ENCODE measurements around the gene CCDC7. TPM values are rescaled to one million over a fixed set of nuclear protein-coding genes. Genes with fewer than 3 reads are reported as not detected.
"Not testable (repeated sequence)": the region's sequence is repeated elsewhere in the genome, so short reads cannot be mapped to it uniquely, and the experiment has no call there.

CCDC7 gene
- polyA plus RNA-seq, 1 donor, result 2.5 TPM

GRCh38 chr10:32893916-32894664, 448.1 kb downstream of the CCDC7 start:
- no peak for DNase-seq
- no peaks in the 10 kb centered on the region for H3K9me3 ChIP-seq (ENCODE audit: control insufficient read depth, low read depth, low read length)
- H3K36me3 ChIP-seq (ENCODE audit: control insufficient read depth, insufficient read depth, low read length), result peaks cover 20% of the 10 kb centered on the region
- WGBS (ENCODE audit: insufficient coverage, low lambda C conversion rate), result 100% methylated on average over 1 of the region's 2 CpGs
- no peaks in the 10 kb centered on the region for H3K27me3 ChIP-seq (ENCODE audit: control insufficient read depth, insufficient read depth, low read length)
- H3K4me3 ChIP-seq (ENCODE audit: low read length), result no peak overlapping the region
- no peak overlapping the region for H3K27ac ChIP-seq (ENCODE audit: low read length)
- H3K4me1 ChIP-seq (ENCODE audit: control insufficient read depth, insufficient read depth, low read length), result no peaks in the 10 kb centered on the region

- not testable (repeated sequence) for H3K4me1 ChIP-seq (ENCODE audit: control insufficient read depth, insufficient read depth, low read length); DNase-seq; H3K4me3 ChIP-seq (ENCODE audit: low read length); H3K27me3 ChIP-seq (ENCODE audit: control insufficient read depth, insufficient read depth, low read length); H3K9me3 ChIP-seq (ENCODE audit: control insufficient read depth, low read depth, low read length); H3K27ac ChIP-seq (ENCODE audit: low read length)
- WGBS (ENCODE audit: insufficient coverage, low lambda C conversion rate), result 94% methylated on average over 3 of the region's 7 CpGs
- peaks cover 20% of the 10 kb centered on the region for H3K36me3 ChIP-seq (ENCODE audit: control insufficient read depth, insufficient read depth, low read length)
Observed at GRCh38 chr10:32895200-32895968, 449.4 kb downstream of the CCDC7 start.

- no peak overlapping the region for H3K27ac ChIP-seq (ENCODE audit: low read length)
- DNase-seq, result no peak
- no peaks in the 10 kb centered on the region for H3K9me3 ChIP-seq (ENCODE audit: control insufficient read depth, low read depth, low read length)
- no CpG with 5 or more reads among the region's 9 CpGs for WGBS (ENCODE audit: insufficient coverage, low lambda C conversion rate)
- no peaks in the 10 kb centered on the region for H3K4me1 ChIP-seq (ENCODE audit: control insufficient read depth, insufficient read depth, low read length)
- no peaks in the 10 kb centered on the region for H3K27me3 ChIP-seq (ENCODE audit: control insufficient read depth, insufficient read depth, low read length)
- peaks cover 35% of the 10 kb centered on the region for H3K36me3 ChIP-seq (ENCODE audit: control insufficient read depth, insufficient read depth, low read length)
- H3K4me3 ChIP-seq (ENCODE audit: low read length), result no peak overlapping the region
Observed at GRCh38 chr10:32901815-32902214, 455.9 kb downstream of the CCDC7 start.

GRCh38 chr10:32905466-32905865, 459.5 kb downstream of the CCDC7 start:
- Histone ChIP-seq H3K9me3 (ENCODE audit: control insufficient read depth, low read depth, low read length) (no peaks in the 10 kb centered on the region), H3K27me3 (ENCODE audit: control insufficient read depth, insufficient read depth, low read length) (no peaks in the 10 kb centered on the region), H3K4me3 (ENCODE audit: low read length) (no peak overlapping the region), H3K27ac (ENCODE audit: low read length) (no peak overlapping the region), H3K4me1 (ENCODE audit: control insufficient read depth, insufficient read depth, low read length) (no peaks in the 10 kb centered on the region), H3K36me3 (ENCODE audit: control insufficient read depth, insufficient read depth, low read length) (peaks cover 44% of the 10 kb centered on the region)
- WGBS (ENCODE audit: insufficient coverage, low lambda C conversion rate), result no CpG with 5 or more reads among the region's 3 CpGs
- DNase-seq, result peak in 1 of 2 donors; percentile 8

- Histone ChIP-seq H3K4me1 (ENCODE audit: control insufficient read depth, insufficient read depth, low read length) (no peaks in the 10 kb centered on the region), H3K27me3 (ENCODE audit: control insufficient read depth, insufficient read depth, low read length) (no peaks in the 10 kb centered on the region), H3K9me3 (ENCODE audit: control insufficient read depth, low read depth, low read length) (no peaks in the 10 kb centered on the region), H3K4me3 (ENCODE audit: low read length) (no peak overlapping the region), H3K27ac (ENCODE audit: low read length) (no peak overlapping the region), H3K36me3 (ENCODE audit: control insufficient read depth, insufficient read depth, low read length) (peaks cover 52% of the 10 kb centered on the region)
- 100% methylated on average over 3 of the region's 4 CpGs for WGBS (ENCODE audit: insufficient coverage, low lambda C conversion rate)
- no peak for DNase-seq
Observed at GRCh38 chr10:32906595-32906994, 460.7 kb downstream of the CCDC7 start.

GRCh38 chr10:32909456-32909855, 463.5 kb downstream of the CCDC7 start:
- H3K4me3 ChIP-seq (ENCODE audit: low read length), result no peak overlapping the region
- H3K27ac ChIP-seq (ENCODE audit: low read length), result no peak overlapping the region
- H3K9me3 ChIP-seq (ENCODE audit: control insufficient read depth, low read depth, low read length), result no peaks in the 10 kb centered on the region
- no peaks in the 10 kb centered on the region for H3K4me1 ChIP-seq (ENCODE audit: control insufficient read depth, insufficient read depth, low read length)
- 100% methylated on average over 1 of the region's 1 CpG for WGBS (ENCODE audit: insufficient coverage, low lambda C conversion rate)
- no peak for DNase-seq
- peaks cover 44% of the 10 kb centered on the region for H3K36me3 ChIP-seq (ENCODE audit: control insufficient read depth, insufficient read depth, low read length)
- H3K27me3 ChIP-seq (ENCODE audit: control insufficient read depth, insufficient read depth, low read length), result no peaks in the 10 kb centered on the region

GRCh38 chr10:32909970-32910369, 464.0 kb downstream of the CCDC7 start:
- not testable (repeated sequence) for H3K27ac ChIP-seq (ENCODE audit: low read length); DNase-seq; H3K27me3 ChIP-seq (ENCODE audit: control insufficient read depth, insufficient read depth, low read length); H3K9me3 ChIP-seq (ENCODE audit: control insufficient read depth, low read depth, low read length); H3K4me3 ChIP-seq (ENCODE audit: low read length); H3K4me1 ChIP-seq (ENCODE audit: control insufficient read depth, insufficient read depth, low read length)
- peaks cover 44% of the 10 kb centered on the region for H3K36me3 ChIP-seq (ENCODE audit: control insufficient read depth, insufficient read depth, low read length)
- WGBS (ENCODE audit: insufficient coverage, low lambda C conversion rate), result no CpG with 5 or more reads among the region's 7 CpGs

GRCh38 chr10:32911285-32912016, 465.5 kb downstream of the CCDC7 start:
- DNase-seq, result no peak
- Histone ChIP-seq H3K36me3 (ENCODE audit: control insufficient read depth, insufficient read depth, low read length) (peaks cover 40% of the 10 kb centered on the region), H3K9me3 (ENCODE audit: control insufficient read depth, low read depth, low read length) (no peaks in the 10 kb centered on the region), H3K27ac (ENCODE audit: low read length) (no peak overlapping the region), H3K27me3 (ENCODE audit: control insufficient read depth, insufficient read depth, low read length) (no peaks in the 10 kb centered on the region), H3K4me3 (ENCODE audit: low read length) (no peak overlapping the region), H3K4me1 (ENCODE audit: control insufficient read depth, insufficient read depth, low read length) (no peaks in the 10 kb centered on the region)
- WGBS (ENCODE audit: insufficient coverage, low lambda C conversion rate), result 90% methylated on average over 2 of the region's 11 CpGs

GRCh38 chr10:32917817-32918216, 471.9 kb downstream of the CCDC7 start:
- H3K9me3 ChIP-seq (ENCODE audit: control insufficient read depth, low read depth, low read length); H3K4me1 ChIP-seq (ENCODE audit: control insufficient read depth, insufficient read depth, low read length); H3K27ac ChIP-seq (ENCODE audit: low read length); H3K27me3 ChIP-seq (ENCODE audit: control insufficient read depth, insufficient read depth, low read length); DNase-seq; H3K4me3 ChIP-seq (ENCODE audit: low read length): not testable (repeated sequence)
- WGBS (ENCODE audit: insufficient coverage, low lambda C conversion rate), result no CpG with 5 or more reads among the region's 5 CpGs
- H3K36me3 ChIP-seq (ENCODE audit: control insufficient read depth, insufficient read depth, low read length), result peaks cover 31% of the 10 kb centered on the region

GRCh38 chr10:32922170-32922569, 476.2 kb downstream of the CCDC7 start:
- Histone ChIP-seq H3K36me3 (ENCODE audit: control insufficient read depth, insufficient read depth, low read length) (peaks cover 67% of the 10 kb centered on the region), H3K27ac (ENCODE audit: low read length) (no peak overlapping the region), H3K27me3 (ENCODE audit: control insufficient read depth, insufficient read depth, low read length) (no peaks in the 10 kb centered on the region), H3K4me1 (ENCODE audit: control insufficient read depth, insufficient read depth, low read length) (no peaks in the 10 kb centered on the region), H3K9me3 (ENCODE audit: control insufficient read depth, low read depth, low read length) (peaks cover 8% of the 10 kb centered on the region), H3K4me3 (ENCODE audit: low read length) (no peak overlapping the region)
- DNase-seq, result no peak
- WGBS (ENCODE audit: insufficient coverage, low lambda C conversion rate), result no CpG with 5 or more reads among the region's 2 CpGs
